Stimulated activated naive CD8-positive, alpha-beta T cell treated with anti-CD3 and anti-CD28 coated beads, Interleukin-15, Interleukin-2, amounts not matched to agents 100 ng/mL and 50 ng/mL, for 24 hours (primary cell): ENCODE results near the gene PPP1R1B.

ENCODE experiments used
- H3K27ac Mint-ChIP-seq: one replicate; pipeline ENCODE4 v1.8.0; 2021; ENCODE audit warnings: mild to moderate bottlenecking, mixed read lengths
- H3K27me3 Mint-ChIP-seq: one replicate; pipeline ENCODE4 v1.8.0; 2021; ENCODE audit warnings: mixed read lengths
- H3K36me3 Mint-ChIP-seq: one replicate; pipeline ENCODE4 v1.8.0; 2021; ENCODE audit warnings: low read depth, mixed read lengths
- H3K4me1 Mint-ChIP-seq: one replicate; pipeline ENCODE4 v1.8.0; 2021; ENCODE audit warnings: low read depth, mixed read lengths
- H3K4me3 Mint-ChIP-seq: one replicate; pipeline ENCODE4 v1.8.0; 2021; ENCODE audit warnings: mild to moderate bottlenecking, mixed read lengths
- H3K9me3 Mint-ChIP-seq: one replicate; pipeline ENCODE4 v1.8.0; 2021; ENCODE audit warnings: mixed read lengths

The PPP1R1B gene

GRCh38 chr17:39618246-39618913, 8.4 kb upstream of the PPP1R1B start:
- Mint-ChIP-seq H3K4me1 (peaks cover 19% of the 10 kb centered on the region), H3K27ac (peak overlapping the region; percentile 76), H3K27me3 (peaks cover 13% of the 10 kb centered on the region), H3K36me3 (no peaks in the 10 kb centered on the region), H3K9me3 (no peaks in the 10 kb centered on the region), H3K4me3 (peak overlapping the region; percentile 70)

DNA sequence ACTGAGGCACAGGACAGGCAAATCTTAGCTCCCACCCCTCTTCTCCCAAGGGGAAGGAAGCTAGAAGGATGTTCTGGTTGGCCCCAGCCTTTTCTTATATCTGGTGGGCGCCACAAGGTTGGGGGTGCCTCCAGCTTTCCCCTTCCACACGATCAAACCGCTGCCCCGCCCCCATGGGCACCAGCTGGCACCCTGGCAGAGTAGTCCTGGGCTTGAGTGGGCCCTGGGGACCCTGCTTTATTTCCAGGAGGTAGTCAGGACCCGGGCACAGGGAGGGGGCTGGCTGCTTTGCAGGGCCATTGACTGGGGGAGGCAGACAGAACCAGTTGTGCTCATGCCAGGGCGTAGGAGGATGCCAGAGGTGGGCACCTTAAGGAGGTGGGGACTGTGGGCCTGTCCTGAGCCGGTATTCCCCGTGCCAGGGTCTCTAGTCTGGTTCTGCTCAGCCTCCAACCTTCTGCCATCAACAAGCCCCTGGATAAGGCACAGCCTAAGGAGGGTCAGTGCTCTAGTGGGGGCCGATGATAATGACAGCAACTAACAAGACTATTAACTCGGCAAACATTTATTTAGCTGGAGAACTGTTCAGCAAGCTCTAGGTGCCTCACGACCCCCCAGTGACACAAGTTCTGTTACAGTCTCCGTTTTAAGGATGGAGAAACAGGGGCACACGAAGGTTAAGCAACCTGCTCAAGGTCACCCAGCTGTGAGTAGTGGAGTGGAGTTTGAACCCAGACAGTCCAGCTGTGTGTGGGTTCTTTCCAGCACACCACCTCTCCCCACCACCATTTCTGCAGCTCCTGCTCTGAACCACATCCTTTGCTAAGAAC, 7.6 kb upstream of the PPP1R1B start:
- Mint-ChIP-seq H3K4me3 (no peak overlapping the region), H3K36me3 (no peaks in the 10 kb centered on the region), H3K4me1 (peaks cover 23% of the 10 kb centered on the region), H3K27ac (no peak overlapping the region), H3K27me3 (peaks cover 13% of the 10 kb centered on the region), H3K9me3 (no peaks in the 10 kb centered on the region)

DNA sequence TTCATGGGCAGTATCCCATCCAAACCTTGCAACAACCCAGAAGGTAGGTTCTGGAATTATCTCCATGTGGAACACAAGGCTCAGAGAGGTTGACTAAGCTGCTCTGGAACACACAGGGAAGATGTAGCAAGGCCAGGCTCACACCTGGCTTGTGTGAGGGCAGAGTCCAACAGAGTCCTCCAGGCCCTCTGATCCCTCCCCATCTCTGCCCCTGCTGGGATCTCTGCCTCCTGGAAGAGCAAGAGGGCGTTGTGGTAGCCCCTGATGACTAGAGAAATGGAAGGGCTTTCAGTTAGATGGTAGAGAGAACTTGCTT, 7.0 kb upstream of the PPP1R1B start:
- Mint-ChIP-seq H3K27me3 (peaks cover 13% of the 10 kb centered on the region), H3K4me1 (peaks cover 23% of the 10 kb centered on the region), H3K4me3 (no peak overlapping the region), H3K27ac (no peak overlapping the region), H3K9me3 (no peaks in the 10 kb centered on the region), H3K36me3 (no peaks in the 10 kb centered on the region)

DNA sequence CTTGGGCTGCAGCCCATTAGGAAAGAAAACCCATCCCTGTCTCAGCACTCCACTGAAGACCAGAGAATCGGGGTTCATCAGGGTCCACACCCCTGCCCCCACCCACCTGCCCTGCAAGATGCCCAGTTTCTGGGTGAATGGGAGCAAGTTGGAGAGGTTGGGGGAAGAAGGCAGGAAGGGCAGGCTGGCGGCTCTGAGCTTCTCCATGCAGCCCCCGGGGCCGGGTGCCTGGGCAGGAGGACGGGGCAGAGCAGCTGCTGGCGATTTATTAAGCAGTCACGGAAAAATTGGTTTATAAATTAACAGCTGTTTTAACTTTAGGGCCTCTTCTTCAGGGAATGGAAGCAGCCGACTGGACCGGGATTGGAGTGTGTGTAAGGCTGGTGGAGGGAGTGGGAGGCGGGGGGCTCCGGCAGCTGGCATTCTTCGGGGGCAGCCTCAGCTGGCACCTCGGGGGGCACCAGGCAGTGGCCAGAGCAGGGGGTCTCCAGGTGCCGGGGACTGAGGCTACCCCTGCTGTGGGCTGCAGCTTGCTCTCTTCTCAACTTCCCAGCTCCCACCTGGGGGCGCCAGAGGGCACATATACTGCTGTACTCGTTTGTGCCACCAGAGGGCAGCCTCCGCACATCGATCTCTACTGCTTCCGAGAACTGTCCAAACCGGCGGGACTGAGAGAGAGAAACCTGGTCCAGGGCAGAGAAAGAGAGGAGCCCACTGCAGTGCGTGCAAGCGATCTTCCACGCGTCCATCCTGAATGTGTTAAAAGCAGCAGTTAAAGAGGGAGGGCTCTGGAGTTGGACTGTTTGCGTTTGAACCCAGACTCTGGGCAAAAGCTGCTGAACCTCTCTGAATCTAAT, 5.0 kb upstream of the PPP1R1B start:
- Mint-ChIP-seq H3K27ac (peak overlapping the region; percentile 93), H3K4me1 (peaks cover 29% of the 10 kb centered on the region), H3K4me3 (peak overlapping the region; percentile 77), H3K27me3 (peaks cover 22% of the 10 kb centered on the region), H3K9me3 (no peaks in the 10 kb centered on the region), H3K36me3 (no peaks in the 10 kb centered on the region)

DNA sequence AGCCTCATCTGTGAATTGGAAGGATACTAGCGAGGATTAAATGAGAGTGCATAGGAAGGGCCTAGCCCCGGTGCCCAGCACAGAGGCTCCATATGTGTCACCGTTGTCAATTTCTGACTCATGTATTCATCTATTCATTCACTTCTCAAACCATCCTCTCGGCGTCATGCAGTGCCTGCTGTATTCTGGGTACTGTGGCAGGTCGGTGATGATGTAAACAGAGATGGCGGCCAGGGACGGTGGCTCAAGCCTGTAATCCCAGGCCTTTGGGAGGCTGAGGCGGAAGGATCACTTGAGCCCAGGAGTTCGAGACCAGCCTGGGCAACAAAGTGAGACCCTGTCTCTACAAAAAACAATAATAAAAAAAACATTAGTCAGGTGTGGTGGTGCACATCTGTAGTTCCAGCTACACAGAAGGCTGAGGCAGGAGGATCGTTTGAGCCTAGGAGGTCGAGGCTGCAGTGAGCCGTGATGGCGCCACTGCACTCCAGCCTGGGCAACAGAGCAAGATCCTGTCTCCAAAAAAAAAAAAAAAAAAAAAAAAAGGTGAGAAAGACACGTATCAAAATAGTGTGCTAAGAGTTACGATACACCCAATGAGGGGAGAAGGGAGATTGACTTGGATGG, 4.3 kb upstream of the PPP1R1B start:
- H3K4me3 Mint-ChIP-seq, result peak overlapping the region; percentile 77
- peaks cover 32% of the 10 kb centered on the region for H3K4me1 Mint-ChIP-seq
- peaks cover 24% of the 10 kb centered on the region for H3K27me3 Mint-ChIP-seq
- no peaks in the 10 kb centered on the region for H3K9me3 Mint-ChIP-seq
- peak overlapping the region; percentile 93 for H3K27ac Mint-ChIP-seq
- no peaks in the 10 kb centered on the region for H3K36me3 Mint-ChIP-seq

DNA sequence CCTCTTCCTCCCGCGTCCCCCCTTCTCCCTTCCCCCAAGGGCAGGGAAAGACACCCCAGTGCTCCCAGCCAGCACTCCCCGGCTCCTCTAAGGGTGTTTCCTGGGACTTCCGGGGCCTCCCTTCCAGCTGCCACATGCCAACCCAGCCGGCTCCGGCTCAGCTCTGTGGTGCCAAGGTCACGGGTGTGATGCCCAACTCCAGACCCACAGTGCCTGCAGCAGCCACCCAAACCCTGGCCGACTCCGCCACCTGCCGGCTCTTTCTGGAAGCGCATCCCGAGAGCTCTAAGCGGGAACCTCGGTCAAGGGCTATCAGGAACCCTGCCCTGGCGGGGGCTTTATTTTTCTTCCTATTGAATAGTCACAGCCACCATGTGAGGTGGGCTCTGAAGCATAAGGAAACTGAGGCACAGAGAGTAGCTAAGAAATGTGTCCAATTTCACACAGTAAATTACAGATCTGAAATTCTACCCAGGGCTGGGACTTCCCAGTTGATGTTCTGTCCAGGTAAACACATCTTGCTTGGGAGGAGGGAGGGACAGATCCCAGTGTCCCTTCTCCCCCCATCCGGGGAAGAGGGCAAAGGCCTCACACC, 3.3 kb upstream of the PPP1R1B start:
- no peaks in the 10 kb centered on the region for H3K9me3 Mint-ChIP-seq
- no peak overlapping the region for H3K27ac Mint-ChIP-seq
- no peak overlapping the region for H3K4me3 Mint-ChIP-seq
- no peaks in the 10 kb centered on the region for H3K36me3 Mint-ChIP-seq
- peaks cover 29% of the 10 kb centered on the region for H3K4me1 Mint-ChIP-seq
- peaks cover 30% of the 10 kb centered on the region for H3K27me3 Mint-ChIP-seq

GRCh38 chr17:39624313-39624712, 2.4 kb upstream of the PPP1R1B start:
- H3K36me3 Mint-ChIP-seq, result no peaks in the 10 kb centered on the region
- H3K4me1 Mint-ChIP-seq, result peaks cover 29% of the 10 kb centered on the region
- no peak overlapping the region for H3K27ac Mint-ChIP-seq
- no peaks in the 10 kb centered on the region for H3K9me3 Mint-ChIP-seq
- H3K4me3 Mint-ChIP-seq, result no peak overlapping the region
- peaks cover 33% of the 10 kb centered on the region for H3K27me3 Mint-ChIP-seq

GRCh38 chr17:39625198-39625785, 1.5 kb upstream of the PPP1R1B start:
- H3K4me1 Mint-ChIP-seq, result peaks cover 29% of the 10 kb centered on the region
- H3K4me3 Mint-ChIP-seq, result no peak overlapping the region
- H3K27ac Mint-ChIP-seq, result no peak overlapping the region
- no peaks in the 10 kb centered on the region for H3K9me3 Mint-ChIP-seq
- no peaks in the 10 kb centered on the region for H3K36me3 Mint-ChIP-seq
- H3K27me3 Mint-ChIP-seq, result peaks cover 35% of the 10 kb centered on the region

GRCh38 chr17:39627047-39627711, 427 bp downstream of the PPP1R1B start:
- Mint-ChIP-seq H3K9me3 (no peaks in the 10 kb centered on the region), H3K4me3 (no peak overlapping the region), H3K36me3 (no peaks in the 10 kb centered on the region), H3K4me1 (peaks cover 26% of the 10 kb centered on the region), H3K27me3 (peaks cover 49% of the 10 kb centered on the region), H3K27ac (no peak overlapping the region)

DNA sequence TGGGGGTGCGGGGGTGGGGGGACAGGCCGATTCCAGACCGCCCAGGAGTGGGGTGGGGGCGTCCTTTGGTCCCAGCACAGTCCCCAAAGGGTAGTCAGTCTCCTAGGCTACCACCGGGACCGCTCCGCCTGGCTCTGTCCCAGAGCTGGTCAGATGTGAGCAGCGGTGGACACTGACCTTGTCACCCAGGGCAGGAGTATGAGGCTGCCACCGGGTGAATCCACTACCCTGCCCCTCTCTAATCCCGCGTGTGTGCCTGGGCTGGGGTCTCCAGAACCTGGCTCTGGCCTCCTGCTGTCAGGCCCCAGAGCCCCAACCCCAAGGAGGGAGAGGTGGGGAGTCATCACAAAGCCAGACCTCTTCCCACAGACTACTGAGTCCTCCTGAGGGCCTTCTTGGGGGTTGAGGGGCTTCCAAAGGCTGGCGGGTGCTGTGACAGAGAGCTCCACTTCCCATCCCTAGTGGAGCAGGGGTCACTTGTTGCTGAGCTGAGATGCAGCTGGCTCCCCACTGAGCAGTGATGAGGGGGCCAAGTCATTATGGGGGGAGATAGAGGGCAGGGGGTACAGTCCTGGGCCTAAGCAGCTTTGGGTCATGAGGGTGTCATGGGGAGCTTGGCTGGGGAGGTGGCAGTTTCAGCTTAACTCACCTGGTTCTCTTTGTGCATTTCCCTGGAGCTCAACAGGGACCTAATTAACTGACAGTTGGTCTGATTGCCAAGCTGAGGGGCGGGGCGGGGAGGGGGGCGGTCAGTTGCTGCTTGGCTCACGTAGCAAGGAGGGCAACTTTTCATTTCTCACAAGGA, 1.2 kb downstream of the PPP1R1B start:
- Mint-ChIP-seq H3K9me3 (no peaks in the 10 kb centered on the region), H3K27ac (no peak overlapping the region), H3K36me3 (no peaks in the 10 kb centered on the region), H3K4me3 (no peak overlapping the region), H3K27me3 (peaks cover 49% of the 10 kb centered on the region), H3K4me1 (peaks cover 20% of the 10 kb centered on the region)

GRCh38 chr17:39628655-39629493, 2.1 kb downstream of the PPP1R1B start:
- Mint-ChIP-seq H3K4me3 (no peak overlapping the region), H3K4me1 (peaks cover 11% of the 10 kb centered on the region), H3K27me3 (peaks cover 49% of the 10 kb centered on the region), H3K27ac (no peak overlapping the region), H3K36me3 (no peaks in the 10 kb centered on the region), H3K9me3 (no peaks in the 10 kb centered on the region)

- Mint-ChIP-seq H3K36me3 (no peaks in the 10 kb centered on the region), H3K9me3 (no peaks in the 10 kb centered on the region), H3K4me3 (no peak overlapping the region), H3K27me3 (peaks cover 48% of the 10 kb centered on the region), H3K4me1 (peaks cover 11% of the 10 kb centered on the region), H3K27ac (no peak overlapping the region)
Measured at GRCh38 chr17:39629494-39629880, 2.7 kb downstream of the PPP1R1B start.
